HG02938 (cell line): Measurements from ENCODE around the gene CCM2.

Experiments used
- ATAC-seq: cut with Tn5 transposase; IDR thresholded peaks from one replicate; pipeline ENCODE4 v1.9.1; 2021; ENCODE audit warnings: mild to moderate bottlenecking, moderate library complexity; ENCODE audit not compliant: unreplicated experiment

The CCM2 gene

GRCh38 chr7:45064047-45064725 lies 64.2 kb downstream of the CCM2 start:
- no peak for ATAC-seq

GRCh38 chr7:45065031-45065995 lies 65.3 kb downstream of the CCM2 start:
- no peak for ATAC-seq

- no peak for ATAC-seq
These were observed 66.4 kb downstream of the CCM2 start for GRCh38 chr7:45066409-45066808.

GRCh38 chr7:45067582-45067981 lies 67.6 kb downstream of the CCM2 start:
- no peak for ATAC-seq

GRCh38 chr7:45068236-45069023 lies 68.4 kb downstream of the CCM2 start:
- ATAC-seq, result no peak

- no peak for ATAC-seq
These were observed 69.6 kb downstream of the CCM2 start for GRCh38 chr7:45069444-45070253.

GRCh38 chr7:45070254-45070642 lies 70.2 kb downstream of the CCM2 start:
- no peak for ATAC-seq

GRCh38 chr7:45071528-45071927 lies 71.5 kb downstream of the CCM2 start:
- no peak for ATAC-seq

GRCh38 chr7:45072131-45073030 lies 72.4 kb downstream of the CCM2 start:
- ATAC-seq, result no peak

GRCh38 chr7:45073031-45073785 lies 73.2 kb downstream of the CCM2 start:
- ATAC-seq, result no peak

GRCh38 chr7:45073786-45074527 lies 74.0 kb downstream of the CCM2 start:
- ATAC-seq, result no peak

GRCh38 chr7:45074528-45075354 lies 74.7 kb downstream of the CCM2 start:
- ATAC-seq, result no peak

GRCh38 chr7:45075355-45075644 lies 75.3 kb downstream of the CCM2 start:
- ATAC-seq, result no peak

- ATAC-seq, result no peak
These were observed 76.1 kb downstream of the CCM2 start for GRCh38 chr7:45075871-45076796.

GRCh38 chr7:45076946-45077345 lies 76.9 kb downstream of the CCM2 start:
- no peak for ATAC-seq

- ATAC-seq, result no peak
These were observed 77.6 kb downstream of the CCM2 start for GRCh38 chr7:45077579-45077978.
